ENCODE data around the gene RALB. TPM values are rescaled to one million over a fixed set of nuclear protein-coding genes. Genes with fewer than 3 reads are reported as not detected.

The RALB gene
- total RNA-seq, 4 donors from 2014 or later = 20.1 to 45.0 (median 30.4) TPM

GRCh38 chr2:120294008-120294340 lies 41.3 kb downstream of the RALB start:
- in situ Hi-C loops (cut with MboI; ENCODE audit: low sequenced_read_pairs in 4 of 4) = no loop called here
- H3K27ac ChIP-seq = no peak overlapping the region
- no peaks in the 10 kb centered on the region for H3K27me3 ChIP-seq
- no peaks in the 10 kb centered on the region for H3K9me3 ChIP-seq
- H3K36me3 ChIP-seq = peaks cover 0 to 52% of the 10 kb centered on the region in 2 donors
- no peak overlapping the region for H3K4me3 ChIP-seq
- H3K4me1 ChIP-seq = no peaks in the 10 kb centered on the region
- intact Hi-C loops (cut with DNase I; ENCODE audit: low total_unique reads) = no loop called here
- no peak for TF ChIP-seq POLR2A (IDR thresholded peaks at IDR 0.05)
- TF ChIP-seq, protein P1, sequence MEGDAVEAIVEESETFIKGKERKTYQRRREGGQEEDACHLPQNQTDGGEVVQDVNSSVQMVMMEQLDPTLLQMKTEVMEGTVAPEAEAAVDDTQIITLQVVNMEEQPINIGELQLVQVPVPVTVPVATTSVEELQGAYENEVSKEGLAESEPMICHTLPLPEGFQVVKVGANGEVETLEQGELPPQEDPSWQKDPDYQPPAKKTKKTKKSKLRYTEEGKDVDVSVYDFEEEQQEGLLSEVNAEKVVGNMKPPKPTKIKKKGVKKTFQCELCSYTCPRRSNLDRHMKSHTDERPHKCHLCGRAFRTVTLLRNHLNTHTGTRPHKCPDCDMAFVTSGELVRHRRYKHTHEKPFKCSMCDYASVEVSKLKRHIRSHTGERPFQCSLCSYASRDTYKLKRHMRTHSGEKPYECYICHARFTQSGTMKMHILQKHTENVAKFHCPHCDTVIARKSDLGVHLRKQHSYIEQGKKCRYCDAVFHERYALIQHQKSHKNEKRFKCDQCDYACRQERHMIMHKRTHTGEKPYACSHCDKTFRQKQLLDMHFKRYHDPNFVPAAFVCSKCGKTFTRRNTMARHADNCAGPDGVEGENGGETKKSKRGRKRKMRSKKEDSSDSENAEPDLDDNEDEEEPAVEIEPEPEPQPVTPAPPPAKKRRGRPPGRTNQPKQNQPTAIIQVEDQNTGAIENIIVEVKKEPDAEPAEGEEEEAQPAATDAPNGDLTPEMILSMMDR (IDR thresholded peaks at IDR 0.05 in 4 of 5, conservative IDR thresholded peaks at IDR 0.05 in 1 of 5) = no peak
- DNase-seq (no peak), ATAC-seq (no peak)

- DNase-seq = no peak
- Histone ChIP-seq H3K27me3 (no peaks in the 10 kb centered on the region), H3K4me3 (no peak overlapping the region), H3K4me1 (no peaks in the 10 kb centered on the region), H3K27ac (no peak overlapping the region), H3K36me3 (peaks cover 0 to 26% of the 10 kb centered on the region in 2 donors), H3K9me3 (no peaks in the 10 kb centered on the region)
- ATAC-seq = no peak
- in situ Hi-C loops (cut with MboI; ENCODE audit: low sequenced_read_pairs in 4 of 4) (no loop called here), intact Hi-C loops (cut with DNase I; ENCODE audit: low total_unique reads) (no loop called here)
- TF ChIP-seq, protein P1 (IDR thresholded peaks at IDR 0.05 in 4 of 5, conservative IDR thresholded peaks at IDR 0.05 in 1 of 5) = no peak
- TF ChIP-seq POLR2A (IDR thresholded peaks at IDR 0.05) = no peak
Measured at GRCh38 chr2:120298173-120298835, 45.7 kb downstream of the RALB start.

DNA sequence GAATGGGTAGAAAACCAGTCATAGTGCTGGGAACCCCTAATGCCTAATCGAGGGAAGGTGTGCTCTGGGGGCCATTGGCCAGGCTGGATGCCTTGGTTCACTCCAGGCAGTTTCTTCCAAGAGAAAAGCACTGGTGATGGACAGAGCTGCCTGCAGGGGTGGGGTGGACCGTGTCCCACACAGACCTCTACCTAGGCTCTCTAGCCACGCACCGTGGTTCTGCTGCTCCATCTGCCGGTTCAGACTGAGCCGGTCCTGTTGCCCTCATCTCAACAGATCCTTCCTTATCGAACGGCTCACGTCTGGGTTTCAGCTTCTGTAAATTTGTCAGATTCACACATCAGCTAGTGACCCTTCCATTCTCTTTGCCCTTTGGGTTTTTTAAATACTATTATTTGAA lies 46.4 kb downstream of the RALB start:
- Histone ChIP-seq H3K27ac (no peak overlapping the region), H3K27me3 (no peaks in the 10 kb centered on the region), H3K4me1 (no peaks in the 10 kb centered on the region), H3K9me3 (no peaks in the 10 kb centered on the region), H3K4me3 (no peak overlapping the region), H3K36me3 (peaks cover 0 to 19% of the 10 kb centered on the region in 2 donors)
- in situ Hi-C loops (cut with MboI; ENCODE audit: low sequenced_read_pairs in 4 of 4) (no loop called here), intact Hi-C loops (cut with DNase I; ENCODE audit: low total_unique reads) (no loop called here)
- DNase-seq = no peak
- TF ChIP-seq, protein P1 (IDR thresholded peaks at IDR 0.05 in 4 of 5, conservative IDR thresholded peaks at IDR 0.05 in 1 of 5) = no peak
- no peak for TF ChIP-seq POLR2A (IDR thresholded peaks at IDR 0.05)
- ATAC-seq = no peak

DNA sequence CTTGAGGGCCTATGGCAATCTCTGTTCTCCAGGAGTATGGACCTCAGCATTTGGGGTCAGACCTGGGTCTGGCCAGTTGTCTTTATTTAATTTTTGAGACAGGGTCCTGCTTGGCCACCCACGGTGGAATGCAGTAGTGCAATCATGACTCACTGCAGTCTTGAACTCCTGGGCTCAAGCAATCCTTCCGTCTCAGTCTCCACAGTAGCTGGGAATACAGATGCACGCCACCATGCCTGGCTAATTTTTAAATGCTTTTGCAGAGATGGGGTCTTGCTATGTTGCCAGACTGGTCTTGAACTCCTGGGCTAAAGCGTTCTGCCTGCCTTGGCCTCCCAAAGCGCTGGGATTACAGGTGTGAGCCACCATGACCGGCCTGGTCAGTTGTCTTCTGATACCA lies 46.9 kb downstream of the RALB start:
- intact Hi-C loops (cut with DNase I; ENCODE audit: low total_unique reads) = no loop called here
- DNase-seq (no peak), ATAC-seq (no peak)
- Histone ChIP-seq H3K36me3 (peaks cover 0 to 14% of the 10 kb centered on the region in 2 donors), H3K4me3 (no peak overlapping the region), H3K27me3 (no peaks in the 10 kb centered on the region), H3K4me1 (no peaks in the 10 kb centered on the region), H3K27ac (no peak overlapping the region), H3K9me3 (no peaks in the 10 kb centered on the region)
- TF ChIP-seq, protein P1 (IDR thresholded peaks at IDR 0.05 in 4 of 5, conservative IDR thresholded peaks at IDR 0.05 in 1 of 5) = no peak
- no peak for TF ChIP-seq POLR2A (IDR thresholded peaks at IDR 0.05)
- in situ Hi-C loops (cut with MboI; ENCODE audit: low sequenced_read_pairs in 4 of 4) = no loop called here

DNA sequence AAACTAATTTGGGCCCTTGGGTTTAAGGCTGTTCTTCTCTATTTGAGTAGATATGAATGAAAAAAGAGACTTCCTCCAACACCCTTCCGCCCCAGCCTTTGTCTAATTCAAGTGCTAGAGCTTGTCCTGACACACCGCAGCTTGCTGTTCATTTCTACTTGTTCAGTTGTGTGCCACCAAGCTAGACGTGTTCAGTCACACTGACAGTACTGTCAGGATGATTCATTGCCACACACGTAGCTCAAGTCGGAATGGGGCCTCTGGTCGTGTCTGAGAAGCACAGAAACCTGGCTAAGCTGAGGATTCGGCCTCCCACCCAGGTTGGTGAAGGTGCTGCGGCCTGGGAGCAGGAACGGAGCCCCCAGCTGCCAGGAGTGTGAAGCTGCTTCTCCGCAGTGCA lies 47.7 kb downstream of the RALB start:
- no peak overlapping the region for H3K4me3 ChIP-seq
- H3K36me3 ChIP-seq = peaks cover 0 to 10% of the 10 kb centered on the region in 2 donors
- H3K9me3 ChIP-seq = no peaks in the 10 kb centered on the region
- ATAC-seq (no peak), DNase-seq (no peak)
- no peak overlapping the region for H3K27ac ChIP-seq
- in situ Hi-C loops (cut with MboI; ENCODE audit: low sequenced_read_pairs in 4 of 4) (loop anchor here in 1 of 4 donors (25.0 kb wide), 1 partner anchor 188 kb away; no protein-coding TSS in a partner anchor), intact Hi-C loops (cut with DNase I; ENCODE audit: low total_unique reads) (no loop called here)
- no peaks in the 10 kb centered on the region for H3K27me3 ChIP-seq
- TF ChIP-seq POLR2A (IDR thresholded peaks at IDR 0.05) = no peak
- TF ChIP-seq, protein P1 (IDR thresholded peaks at IDR 0.05 in 4 of 5, conservative IDR thresholded peaks at IDR 0.05 in 1 of 5) = no peak
- H3K4me1 ChIP-seq = no peaks in the 10 kb centered on the region
